HepG2 (cell line): Measurements from ENCODE around the gene WDR31. TPM values are rescaled to one million over a fixed set of nuclear protein-coding genes. Genes with fewer than 3 reads are reported as not detected.

Source experiments
- BORCS8-MEF2B ChIP-seq: sonication (generic); formaldehyde crosslinking; IDR thresholded peaks from 2 replicates; pipeline ENCODE4 v1.8.0; 2022; ENCODE audit warnings: mild to moderate bottlenecking, missing genetic modification reagents
- CENPX ChIP-seq: sonication (generic); formaldehyde crosslinking; IDR thresholded peaks from 2 replicates; pipeline ENCODE4 v1.9.0; 2021; ENCODE audit warnings: mild to moderate bottlenecking, missing genetic modification reagents, moderate library complexity
- ESRRA ChIP-seq: sonication (generic); formaldehyde crosslinking; IDR thresholded peaks from 2 replicates; pipeline ENCODE4 v1.5.1; 2020; ENCODE audit warnings: mild to moderate bottlenecking, low read depth, missing genetic modification reagents
- ETV5 ChIP-seq: IDR thresholded peaks from 2 replicates; pipeline ENCODE4 v1.6.1; 2018; ENCODE audit warnings: missing biosample characterization, missing genetic modification reagents, inconsistent platforms, borderline replicate concordance
- HNRNPL ChIP-seq: fragments of 200-400 bp; formaldehyde crosslinking; IDR thresholded peaks from 2 replicates; pipeline ENCODE4 v1.6.1; 2017; ENCODE audit warnings: mild to moderate bottlenecking, low read depth, low read length
- HOMEZ ChIP-seq: IDR thresholded peaks from 2 replicates; pipeline ENCODE4 v1.6.1; 2016; ENCODE audit warnings: low read depth
- HOXA3 ChIP-seq: sonication (generic); formaldehyde crosslinking; IDR thresholded peaks from 2 replicates; pipeline ENCODE4 v1.5.0; 2020; ENCODE audit warnings: missing genetic modification reagents
- KLF9 ChIP-seq: IDR thresholded peaks from 2 replicates; pipeline ENCODE4 v1.6.1; 2016; ENCODE audit warnings: low read depth
- MEIS2 ChIP-seq: sonication (generic); formaldehyde crosslinking; IDR thresholded peaks from 2 replicates; pipeline ENCODE4 v1.9.0; 2021; ENCODE audit warnings: mild to moderate bottlenecking, missing genetic modification reagents
- NCOA5 ChIP-seq: sonication (generic); formaldehyde crosslinking; IDR thresholded peaks from 2 replicates; pipeline ENCODE4 v1.4.0; 2020; ENCODE audit warnings: missing genetic modification reagents
- SMARCE1 ChIP-seq: fragments of 450-650 bp; IDR thresholded peaks from 2 replicates; pipeline ENCODE4 v1.6.1; 2017; ENCODE audit warnings: borderline replicate concordance
- U2AF1 ChIP-seq: fragments of 200-400 bp; formaldehyde crosslinking; optimal IDR thresholded peaks from 2 replicates; pipeline ENCODE3; 2017; ENCODE audit warnings: mild to moderate bottlenecking, low read depth, low read length
- ZBTB42 ChIP-seq: sonication (generic); formaldehyde crosslinking; IDR thresholded peaks from 2 replicates; pipeline ENCODE4 v1.5.0; 2020; ENCODE audit warnings: mild to moderate bottlenecking, missing genetic modification reagents
- ZNF34 ChIP-seq: sonication (generic); formaldehyde crosslinking; IDR thresholded peaks from 2 replicates; pipeline ENCODE4 v1.4.0; 2020; ENCODE audit warnings: mild to moderate bottlenecking, missing genetic modification reagents, borderline replicate concordance
- ZNF382 ChIP-seq: sonication (generic); formaldehyde crosslinking; IDR thresholded peaks from 2 replicates; pipeline ENCODE4 v1.5.0; 2020; ENCODE audit warnings: missing genetic modification reagents, mild to moderate bottlenecking, borderline replicate concordance
- ZNF460 ChIP-seq: sonication (generic); formaldehyde crosslinking; IDR thresholded peaks from 2 replicates; pipeline ENCODE4 v1.5.1; 2020; ENCODE audit warnings: missing genetic modification reagents, mild to moderate bottlenecking, borderline replicate concordance
- ZNF501 ChIP-seq: sonication (generic); formaldehyde crosslinking; IDR thresholded peaks from 2 replicates; pipeline ENCODE4 v1.5.1; 2020; ENCODE audit warnings: mild to moderate bottlenecking, moderate library complexity, missing genetic modification reagents
- ZNF563 ChIP-seq: sonication (generic); formaldehyde crosslinking; IDR thresholded peaks from 2 replicates; pipeline ENCODE4 v1.8.0; 2022; ENCODE audit warnings: mild to moderate bottlenecking, moderate library complexity, missing genetic modification reagents
- ZNF607 ChIP-seq: sonication (generic); formaldehyde crosslinking; IDR thresholded peaks from 2 replicates; pipeline ENCODE4 v1.5.1; 2020; ENCODE audit warnings: missing genetic modification reagents, mild to moderate bottlenecking, borderline replicate concordance
- ZNF609 ChIP-seq: sonication (generic); formaldehyde crosslinking; IDR thresholded peaks from 2 replicates; pipeline ENCODE4 v1.4.0; 2020; ENCODE audit warnings: mild to moderate bottlenecking, missing genetic modification reagents, borderline replicate concordance
- ZSCAN5A ChIP-seq: sonication (generic); formaldehyde crosslinking; IDR thresholded peaks from 2 replicates; pipeline ENCODE4 v1.8.0; 2022; ENCODE audit warnings: mild to moderate bottlenecking, missing genetic modification reagents, borderline replicate concordance
- polyA plus RNA-seq, 8 experiments: library from polyadenylated mRNA; depleted of rRNA in 3 of 8; stranded (reverse) in 7 of 8; unstranded in 1 of 8; fragments of >200 nt; fragmentation: Illumina TruSeq in 4 of 8; extraction: Trizol in 4 of 8; gene quantifications; 2 replicates each; pipeline versions ENCODE4 v1.2.1 to v1.2.3, GENCODE V29; 2011 to 2016; ENCODE audit warnings: low read depth in 4 of 8, missing spikeins in 1 of 8, mixed read lengths in 1 of 8; ENCODE audit not compliant: insufficient read depth in 1 of 8
- total RNA-seq, 5 experiments: library from RNA; depleted of rRNA; stranded (reverse); fragments of >200 nt; fragmentation: Illumina TruSeq; extraction: Trizol; gene quantifications; 2 replicates each; pipeline ENCODE4 v1.2.3, GENCODE V29; 2016; ENCODE audit warnings: low read depth in 1 of 5

Gene WDR31
- total and polyA plus RNA-seq, 2 of the 13 experiments (the other 11 are each of a cell fraction or from before 2014, with no cell fraction given) = 0.33 to 1.7 TPM

- TF ChIP-seq HOMEZ (CRISPR knock-in tag) (0 out of 2 replicates have a peak, but pooled peaks have one; percentile 26), CENPX (CRISPR knock-in tag) (no peak), SMARCE1 (no peak), HNRNPL (peak; percentile 89), ZNF382 (CRISPR knock-in tag) (no peak), ZNF501 (CRISPR knock-in tag) (peak; percentile 70), U2AF1 (no peak), ZNF563 (0 out of 2 replicates have a peak, but pooled peaks have one; percentile 52), ETV5 (CRISPR knock-in tag) (peak; percentile 44; the same call in 1 of the 2 replicates), KLF9 (peak; percentile 49; the same call in 1 of the 2 replicates), HOXA3 (CRISPR knock-in tag) (peak; percentile 83), ZSCAN5A (CRISPR knock-in tag) (peak; percentile 59; the same call in 1 of the 2 replicates), ZNF609 (peak; percentile 68; the same call in 1 of the 2 replicates), ZNF460 (CRISPR knock-in tag) (peak; percentile 58; the same call in 1 of the 2 replicates), ZNF607 (CRISPR knock-in tag) (peak; percentile 64), ZNF34 (CRISPR knock-in tag) (no peak), MEIS2 (CRISPR knock-in tag) (peak; percentile 81), ZBTB42 (no peak), ESRRA (no peak; the same call in 1 of the 2 replicates), NCOA5 (CRISPR knock-in tag) (no peak), BORCS8-MEF2B (CRISPR knock-in tag) (peak; percentile 74)
Measured at GRCh38 chr9:113387560-113388230, 47.6 kb upstream of the WDR31 start (continued).
